ENCODE data around the gene GLRX. TPM values are rescaled to one million over a fixed set of nuclear protein-coding genes. Genes with fewer than 3 reads are reported as not detected.

Gene GLRX
- total and polyA plus RNA-seq, 2 of the 4 experiments (the other 2 are of a cell fraction) = 142 to 193 TPM

DNA sequence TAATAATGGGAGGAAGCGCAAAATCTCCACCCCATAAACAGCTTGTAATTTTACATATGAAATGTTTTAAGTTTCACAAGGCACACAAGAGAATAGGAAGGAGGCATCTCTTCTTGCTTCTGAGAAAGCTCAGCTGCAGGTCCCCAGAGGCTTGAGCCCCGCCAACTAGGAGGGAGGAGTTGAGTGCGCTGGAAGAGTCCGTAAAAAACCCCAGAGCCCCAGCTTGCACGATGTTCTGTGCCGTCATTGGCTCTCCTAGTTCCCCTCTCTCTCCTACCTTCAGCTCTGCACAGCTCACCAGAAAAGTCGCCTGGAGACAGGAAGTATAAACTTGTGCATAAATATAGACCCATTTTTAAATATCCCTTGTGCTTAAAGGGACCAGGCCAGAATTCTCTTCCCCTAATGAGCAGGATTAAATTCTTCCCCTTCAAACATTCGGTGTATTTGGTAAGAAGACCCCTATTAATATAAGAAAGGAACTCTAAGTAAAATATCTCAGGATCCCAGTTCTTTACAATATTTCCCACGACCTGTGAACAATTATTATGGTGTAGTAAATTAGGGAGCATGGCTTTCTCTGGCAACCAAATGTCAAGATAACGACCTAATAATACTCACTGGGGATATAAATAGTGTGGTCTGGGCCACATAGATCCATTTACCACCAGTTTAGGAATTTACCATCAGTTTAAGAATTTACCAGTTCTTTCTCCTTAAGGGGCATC is 13.7 kb downstream of the GLRX start:
- dilution Hi-C loops (cut with HindIII; ENCODE audit: low sequenced_read_pairs, unreplicated experiment) (no loop called here), intact Hi-C loops (cut with micrococcal nuclease) (no loop called here), in situ Hi-C loops (cut with MboI; ENCODE audit: low sequenced_read_pairs) (no loop called here)
- H2BK15ac ChIP-seq (ENCODE audit: low read depth, low read length) = no peak overlapping the region; the same call in 2 of the 3 replicates
- ATAC-seq (ENCODE audit: low read depth) (peak; percentile 27), DNase-seq (peak; percentile 52)
- H3K36me3 ChIP-seq (ENCODE audit: control insufficient read depth, insufficient read depth, low read length) = peaks cover 2% of the 10 kb centered on the region
- H3K23ac ChIP-seq (ENCODE audit: low read depth, low read length) = 0 out of 2 replicates have a peak overlapping the region, but pooled peaks have one; percentile 37
- 0 out of 4 replicates have a peak overlapping the region, but pooled peaks of 1 of the 2 experiments have one; percentile 2 for H4K8ac ChIP-seq (ENCODE audit: low read depth in 2 of 2, low read length in 2 of 2)
- H3K56ac ChIP-seq (ENCODE audit: extremely low read depth, insufficient read depth, low read length) = no peak overlapping the region
- H2BK5ac ChIP-seq (ENCODE audit: low read depth, low read length, poor library complexity, severe bottlenecking) = no peak overlapping the region
- no peaks in the 10 kb centered on the region for H4K20me1 ChIP-seq (ENCODE audit: insufficient read depth, low read length)
- H2BK120ac ChIP-seq (ENCODE audit: low read depth, low read length) = no peak overlapping the region
- peaks cover 10% of the 10 kb centered on the region; the same call in 1 of the 2 replicates for H3K9me1 ChIP-seq (ENCODE audit: insufficient read depth, low read length)
- peaks cover 16% of the 10 kb centered on the region for H3K4me1 ChIP-seq (ENCODE audit: control insufficient read depth, insufficient read depth, low read length)
- no peak overlapping the region for H2BK20ac ChIP-seq (ENCODE audit: low read depth, low read length)
- H2AFZ ChIP-seq (replicated peaks; ENCODE audit: low read length, poor library complexity) = no peak overlapping the region
- ChIA-PET CTCF (no interaction called here), POLR2A (ENCODE audit: unreplicated experiment) (no interaction called here)
- peaks cover 0 to 18% of the 10 kb centered on the region in 2 experiments; a peak in 2 of 4 replicates for H3K79me1 ChIP-seq (ENCODE audit: low read depth in 1 of 2, low read length in 2 of 2)
- H4K5ac ChIP-seq (ENCODE audit: low read depth, low read length) = no peak overlapping the region
- H3K4me2 ChIP-seq (ENCODE audit: low read depth, low read length) = no peak overlapping the region
- H3K14ac ChIP-seq (replicated peaks; ENCODE audit: low read depth, low read length) = no peak overlapping the region
- WGBS, 2 experiments (ENCODE audit: extremely low coverage in 2 of 2, insufficient read length in 1 of 2) = no CpG with 5 or more reads among the region's 10 CpGs
- peak overlapping the region; percentile 1; the same call in 1 of the 2 replicates for H3K27ac ChIP-seq (ENCODE audit: insufficient read depth, low read length)
- H3K9ac ChIP-seq (ENCODE audit: low read depth, low read length) = no peak overlapping the region
- no TSS peak for BruUV-seq (replicated peaks)
- TF ChIP-seq FOS (IDR thresholded peaks at IDR 0.05; ENCODE audit: low read depth, low read length) = no peak
- TF ChIP-seq RCOR1 (IDR thresholded peaks at IDR 0.05; ENCODE audit: insufficient replicate concordance, low read length) = no peak
- TF ChIP-seq MXI1 (IDR thresholded peaks at IDR 0.05; ENCODE audit: borderline replicate concordance, low read depth, low read length) = no peak
- TF ChIP-seq NFE2L2 (IDR thresholded peaks at IDR 0.05; ENCODE audit: low read depth, low read length) = no peak
- TF ChIP-seq, protein P1, sequence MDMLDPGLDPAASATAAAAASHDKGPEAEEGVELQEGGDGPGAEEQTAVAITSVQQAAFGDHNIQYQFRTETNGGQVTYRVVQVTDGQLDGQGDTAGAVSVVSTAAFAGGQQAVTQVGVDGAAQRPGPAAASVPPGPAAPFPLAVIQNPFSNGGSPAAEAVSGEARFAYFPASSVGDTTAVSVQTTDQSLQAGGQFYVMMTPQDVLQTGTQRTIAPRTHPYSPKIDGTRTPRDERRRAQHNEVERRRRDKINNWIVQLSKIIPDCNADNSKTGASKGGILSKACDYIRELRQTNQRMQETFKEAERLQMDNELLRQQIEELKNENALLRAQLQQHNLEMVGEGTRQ (IDR thresholded peaks at IDR 0.05; ENCODE audit: low read depth, low read length) = no peak
- TF ChIP-seq CHD1 (IDR thresholded peaks at IDR 0.05; ENCODE audit: low read depth, low read length) = no peak
- no peak for TF ChIP-seq MAZ (IDR thresholded peaks at IDR 0.05; ENCODE audit: borderline replicate concordance, low read depth, low read length)
- TF ChIP-seq RAD21 (IDR thresholded peaks at IDR 0.05; ENCODE audit: low read length) = no peak
- no peak for TF ChIP-seq BHLHE40 (IDR thresholded peaks at IDR 0.05; ENCODE audit: low read depth, low read length)
- no peak for TF ChIP-seq RFX5 (IDR thresholded peaks at IDR 0.05; ENCODE audit: low read depth, low read length)
- TF ChIP-seq, protein P2, sequence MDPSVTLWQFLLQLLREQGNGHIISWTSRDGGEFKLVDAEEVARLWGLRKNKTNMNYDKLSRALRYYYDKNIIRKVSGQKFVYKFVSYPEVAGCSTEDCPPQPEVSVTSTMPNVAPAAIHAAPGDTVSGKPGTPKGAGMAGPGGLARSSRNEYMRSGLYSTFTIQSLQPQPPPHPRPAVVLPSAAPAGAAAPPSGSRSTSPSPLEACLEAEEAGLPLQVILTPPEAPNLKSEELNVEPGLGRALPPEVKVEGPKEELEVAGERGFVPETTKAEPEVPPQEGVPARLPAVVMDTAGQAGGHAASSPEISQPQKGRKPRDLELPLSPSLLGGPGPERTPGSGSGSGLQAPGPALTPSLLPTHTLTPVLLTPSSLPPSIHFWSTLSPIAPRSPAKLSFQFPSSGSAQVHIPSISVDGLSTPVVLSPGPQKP (IDR thresholded peaks at IDR 0.05; ENCODE audit: borderline replicate concordance, low read depth, low read length) = no peak
- TF ChIP-seq, protein P3, sequence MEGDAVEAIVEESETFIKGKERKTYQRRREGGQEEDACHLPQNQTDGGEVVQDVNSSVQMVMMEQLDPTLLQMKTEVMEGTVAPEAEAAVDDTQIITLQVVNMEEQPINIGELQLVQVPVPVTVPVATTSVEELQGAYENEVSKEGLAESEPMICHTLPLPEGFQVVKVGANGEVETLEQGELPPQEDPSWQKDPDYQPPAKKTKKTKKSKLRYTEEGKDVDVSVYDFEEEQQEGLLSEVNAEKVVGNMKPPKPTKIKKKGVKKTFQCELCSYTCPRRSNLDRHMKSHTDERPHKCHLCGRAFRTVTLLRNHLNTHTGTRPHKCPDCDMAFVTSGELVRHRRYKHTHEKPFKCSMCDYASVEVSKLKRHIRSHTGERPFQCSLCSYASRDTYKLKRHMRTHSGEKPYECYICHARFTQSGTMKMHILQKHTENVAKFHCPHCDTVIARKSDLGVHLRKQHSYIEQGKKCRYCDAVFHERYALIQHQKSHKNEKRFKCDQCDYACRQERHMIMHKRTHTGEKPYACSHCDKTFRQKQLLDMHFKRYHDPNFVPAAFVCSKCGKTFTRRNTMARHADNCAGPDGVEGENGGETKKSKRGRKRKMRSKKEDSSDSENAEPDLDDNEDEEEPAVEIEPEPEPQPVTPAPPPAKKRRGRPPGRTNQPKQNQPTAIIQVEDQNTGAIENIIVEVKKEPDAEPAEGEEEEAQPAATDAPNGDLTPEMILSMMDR (conservative IDR thresholded peaks at IDR 0.05; ENCODE audit: low read depth, low read length) = no peak
- TF ChIP-seq CEBPB (IDR thresholded peaks at IDR 0.05; ENCODE audit: low read depth, low read length) = no peak
- TF ChIP-seq SMC3 (IDR thresholded peaks at IDR 0.05; ENCODE audit: low read depth, low read length) = no peak
- H3K27me3 ChIP-seq (ENCODE audit: control insufficient read depth, insufficient read depth, low read length) = no peaks in the 10 kb centered on the region
- no peak overlapping the region for H3K4ac ChIP-seq (ENCODE audit: low read depth, low read length)
- H3K4me3 ChIP-seq (ENCODE audit: insufficient read depth, low read depth, low read length) = no peak overlapping the region
- no peak overlapping the region for H4K91ac ChIP-seq (ENCODE audit: insufficient read depth, low read depth, low read length)
- peaks cover 3% of the 10 kb centered on the region; the same call in 1 of the 2 replicates for H3K9me3 ChIP-seq (ENCODE audit: control insufficient read depth, insufficient read depth, low read length)
- no peak overlapping the region for H2AK9ac ChIP-seq (replicated peaks; ENCODE audit: low read depth, low read length, poor library complexity)
- 0 out of 2 replicates have a peak overlapping the region, but pooled peaks have one; percentile 25 for H2AK5ac ChIP-seq (ENCODE audit: low read depth, low read length)
- H3K18ac ChIP-seq (ENCODE audit: low read depth, low read length) = no peak overlapping the region
